AG04449 (cell line): ENCODE results near the gene SPINT2.

ENCODE experiments used
- CTCF ChIA-PET: fragments of 350-600 bp; formaldehyde crosslinking; extraction: SDS; loops from one replicate; lab custom pipeline; 2021; ENCODE audit warnings: antibody characterized with exemption; lab: Yijun Ruan, JAX
- POLR2A ChIA-PET: fragments of 400-600, 350-600 bp; formaldehyde crosslinking; extraction: SDS; loops from one replicate; lab custom pipeline; 2020; ENCODE audit warnings: antibody characterized with exemption, inconsistent platforms; lab: Yijun Ruan, JAX
- DNase-seq: peaks from one replicate; pipeline ENCODE4 v3.0.0-alpha.2; 2010; ENCODE audit warnings: low read depth, low spot score
- H3K4me3 ChIP-seq: 2 replicates; pipeline ENCODE4 v1.5.1; 2011; ENCODE audit warnings: low read depth, mild to moderate bottlenecking, control low read depth, low read length
- TF ChIP-seq, protein P1 (sequence below): IDR thresholded peaks from one replicate; pipeline ENCODE4 v1.5.1; 2011; ENCODE audit warnings: mild to moderate bottlenecking, moderate library complexity, low read length, control low read depth, inconsistent platforms; ENCODE audit not compliant: insufficient read depth; ENCODE audit errors: missing control alignments

The SPINT2 gene

DNA sequence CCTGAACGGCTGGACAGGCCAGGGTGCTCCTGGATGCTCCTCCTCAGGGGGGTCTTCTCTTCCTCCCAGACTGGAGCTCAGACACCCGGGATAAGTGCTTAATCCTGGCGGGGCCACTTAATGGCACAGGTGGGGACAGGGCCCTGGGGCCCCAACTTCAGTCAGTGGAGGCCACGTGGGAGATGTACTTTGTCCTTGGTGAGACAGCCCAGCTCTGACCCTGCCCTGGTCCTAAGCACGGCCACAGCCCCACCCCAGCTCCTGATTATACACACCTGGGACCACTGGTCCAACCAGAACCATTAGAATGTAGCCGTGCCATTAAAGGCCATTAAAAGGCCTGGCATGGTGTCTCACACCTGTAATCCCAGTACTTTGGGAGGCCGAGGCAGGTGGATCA, 16.0 kb upstream of the SPINT2 start:
- H3K4me3 ChIP-seq = no peak overlapping the region
- TF ChIP-seq, protein P1, sequence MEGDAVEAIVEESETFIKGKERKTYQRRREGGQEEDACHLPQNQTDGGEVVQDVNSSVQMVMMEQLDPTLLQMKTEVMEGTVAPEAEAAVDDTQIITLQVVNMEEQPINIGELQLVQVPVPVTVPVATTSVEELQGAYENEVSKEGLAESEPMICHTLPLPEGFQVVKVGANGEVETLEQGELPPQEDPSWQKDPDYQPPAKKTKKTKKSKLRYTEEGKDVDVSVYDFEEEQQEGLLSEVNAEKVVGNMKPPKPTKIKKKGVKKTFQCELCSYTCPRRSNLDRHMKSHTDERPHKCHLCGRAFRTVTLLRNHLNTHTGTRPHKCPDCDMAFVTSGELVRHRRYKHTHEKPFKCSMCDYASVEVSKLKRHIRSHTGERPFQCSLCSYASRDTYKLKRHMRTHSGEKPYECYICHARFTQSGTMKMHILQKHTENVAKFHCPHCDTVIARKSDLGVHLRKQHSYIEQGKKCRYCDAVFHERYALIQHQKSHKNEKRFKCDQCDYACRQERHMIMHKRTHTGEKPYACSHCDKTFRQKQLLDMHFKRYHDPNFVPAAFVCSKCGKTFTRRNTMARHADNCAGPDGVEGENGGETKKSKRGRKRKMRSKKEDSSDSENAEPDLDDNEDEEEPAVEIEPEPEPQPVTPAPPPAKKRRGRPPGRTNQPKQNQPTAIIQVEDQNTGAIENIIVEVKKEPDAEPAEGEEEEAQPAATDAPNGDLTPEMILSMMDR = no peak
- ChIA-PET CTCF (interaction anchor here (1.1 to 13.3 kb wide), 2 partner anchors 15 to 84 kb away, joined by 4 to 298 read pairs; partner anchors contain the start of gene CATSPERG), POLR2A (no interaction called here)
- DNase-seq = no peak

DNA sequence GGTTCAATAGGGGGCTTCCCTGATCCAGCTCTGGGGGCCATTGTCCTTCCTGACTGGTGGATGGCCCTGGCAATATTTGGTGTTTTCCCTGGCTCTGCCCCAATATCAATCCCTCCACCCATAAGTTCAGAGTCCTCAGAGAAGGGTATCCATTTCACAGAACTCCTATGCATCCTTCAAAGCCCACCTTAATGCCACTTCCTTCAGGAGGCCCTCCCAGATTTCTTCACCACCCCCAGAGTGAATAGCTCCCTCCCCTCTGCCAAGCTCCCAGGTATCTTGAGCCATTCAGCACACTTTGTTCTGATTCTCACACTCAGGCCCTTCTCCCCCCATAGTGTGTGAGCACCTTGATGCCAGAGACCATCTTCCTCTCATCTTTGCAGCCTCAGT, 13.9 kb upstream of the SPINT2 start:
- DNase-seq = no peak
- ChIA-PET POLR2A (no interaction called here), CTCF (interaction anchor here (1.0 to 3.4 kb wide), 3 partner anchors 16 to 85 kb away, joined by 5 to 16 read pairs (median 8); partner anchors contain the start of gene CATSPERG)
- TF ChIP-seq, protein P1 = no peak
- H3K4me3 ChIP-seq = no peak overlapping the region

DNA sequence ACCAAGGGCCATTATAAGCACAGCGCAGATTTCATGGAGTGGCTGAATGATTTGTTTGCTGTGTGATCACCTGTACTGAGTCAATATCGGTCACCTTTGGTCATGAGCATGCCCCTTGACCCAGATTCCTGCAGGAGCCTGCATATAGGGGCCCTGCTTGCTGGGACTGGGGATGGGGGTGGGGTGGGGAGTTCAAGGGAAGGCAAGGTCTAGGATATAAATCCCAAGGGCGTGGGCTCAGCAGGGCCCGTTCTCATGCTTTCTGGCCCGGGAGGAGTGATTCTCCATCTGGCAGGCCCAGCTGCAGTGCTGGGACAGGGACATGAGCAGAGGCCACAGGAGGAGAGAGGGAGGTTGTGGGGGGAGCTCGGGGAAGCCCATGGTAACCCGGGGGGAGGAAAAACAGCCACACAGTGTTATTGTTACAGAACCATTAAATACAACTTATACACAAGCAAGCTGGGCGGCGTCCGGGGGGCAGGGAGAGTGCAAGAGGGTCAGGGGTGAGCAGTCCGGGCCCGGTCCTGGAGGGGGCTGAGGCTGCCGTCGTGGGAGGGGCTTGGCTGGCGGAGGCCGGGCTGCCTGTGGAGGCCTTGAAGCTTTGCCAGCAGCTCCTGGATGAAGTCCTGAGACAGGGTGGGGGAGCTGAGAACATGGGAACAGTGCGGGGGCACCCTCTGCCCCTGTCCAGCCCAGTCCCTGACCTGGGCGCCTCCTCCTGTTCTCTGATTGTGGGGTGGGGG, 13.4 kb upstream of the SPINT2 start:
- CTCF ChIA-PET = interaction anchor here (0.7 to 3.4 kb wide), 12 partner anchors 10 to 383 kb away, joined by 3 to 16 read pairs (median 4); partner anchors contain the start of genes CATSPERG, KCNK6 and SPINT2
- H3K4me3 ChIP-seq = no peak overlapping the region
- TF ChIP-seq, protein P1 = no peak
- POLR2A ChIA-PET = interaction anchor here (1.8 kb wide), 1 partner anchor 69 kb away, joined by 8 read pairs; the partner anchor contains the start of gene KCNK6
- no peak for DNase-seq

DNA sequence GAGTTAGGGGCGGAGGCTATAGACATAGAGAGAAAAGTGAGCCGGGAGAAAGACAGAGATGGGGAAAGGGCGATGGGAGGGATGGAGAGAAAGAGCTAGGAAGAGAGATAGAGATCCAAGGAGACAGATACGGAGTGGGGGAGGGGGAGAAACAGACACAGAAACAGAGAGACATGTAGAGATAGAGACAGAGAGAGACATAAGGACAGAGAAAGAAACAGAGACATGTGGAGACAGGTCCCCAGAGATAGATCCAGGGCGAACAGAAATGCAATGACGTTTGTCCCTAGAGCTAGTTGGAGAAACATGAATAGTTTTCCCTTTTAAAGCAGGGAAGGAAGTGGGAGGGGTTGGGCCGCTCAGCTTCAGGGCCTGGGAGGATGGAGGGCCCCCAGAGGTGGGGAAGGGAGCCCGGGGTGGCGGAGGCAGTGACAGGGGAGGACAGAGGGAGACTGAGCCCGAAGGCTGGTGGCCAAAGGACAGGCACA, 12.8 kb upstream of the SPINT2 start:
- CTCF ChIA-PET = interaction anchor here (0.7 to 5.8 kb wide), 16 partner anchors 6 to 383 kb away, joined by 3 to 47 read pairs (median 4); partner anchors contain the start of genes CATSPERG, KCNK6 and SPINT2
- no peak for DNase-seq
- TF ChIP-seq, protein P1 = no peak
- POLR2A ChIA-PET = interaction anchor here (1.8 kb wide), 1 partner anchor 68 kb away, joined by 8 read pairs; the partner anchor contains the start of gene KCNK6
- no peak overlapping the region; the same call in 1 of the 2 replicates for H3K4me3 ChIP-seq

DNA sequence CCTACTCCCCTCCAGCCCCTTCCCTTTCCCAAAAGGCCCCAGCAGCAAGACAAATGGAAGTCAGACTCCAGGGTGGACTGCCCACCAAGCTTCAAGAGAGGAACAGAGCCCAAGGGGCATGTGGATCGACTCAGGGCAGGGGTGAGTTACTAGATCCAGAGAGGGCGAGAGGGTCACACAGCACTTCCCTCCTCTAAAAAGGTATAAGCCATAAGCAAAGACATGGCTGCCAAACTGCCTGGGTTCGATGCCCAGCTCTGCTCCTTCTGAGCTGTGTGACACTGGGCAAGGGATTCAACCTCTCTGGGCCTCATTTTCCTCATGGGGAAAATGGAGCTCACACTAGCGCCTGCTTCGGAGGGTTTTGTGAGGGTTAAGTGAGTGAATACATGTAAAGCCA, 12.0 kb upstream of the SPINT2 start:
- no peak overlapping the region for H3K4me3 ChIP-seq
- DNase-seq = no peak
- TF ChIP-seq, protein P1 = no peak
- POLR2A ChIA-PET = interaction anchor here (1.8 kb wide), 1 partner anchor 67 kb away, joined by 8 read pairs; the partner anchor contains the start of gene KCNK6
- CTCF ChIA-PET = interaction anchor here (1.1 to 5.8 kb wide), 10 partner anchors 7 to 382 kb away, joined by 3 to 47 read pairs (median 4); partner anchors contain the start of genes KCNK6 and SPINT2
